Ascending aorta (tissue), 2 donors: ENCODE results near the gene RCOR2. TPM values are rescaled to one million over a fixed set of nuclear protein-coding genes. Genes with fewer than 3 reads are reported as not detected.

Experiments
- DNase-seq, 2 donors: peaks; one replicate each; pipeline ENCODE4 v3.0.0-alpha.2; 2019; ENCODE audit warnings: low spot score in 2 of 2
- H3K27ac ChIP-seq, 2 donors: fragments of 200-600 bp; sonication (generic); one replicate each; pipeline ENCODE4 v1.5.1; 2016 to 2017; ENCODE audit warnings: mild to moderate bottlenecking in 1 of 2
- H3K27me3 ChIP-seq: fragments of 200-600 bp; sonication (generic); one replicate; pipeline ENCODE4 v1.5.1; 2017
- H3K36me3 ChIP-seq, 2 donors: fragments of 200-600 bp; sonication (generic); one replicate each; pipeline ENCODE4 v1.5.1; 2016
- H3K4me1 ChIP-seq, 2 donors: fragments of 200-600 bp; sonication (generic); one replicate each; pipeline ENCODE4 v1.5.1; 2016 to 2017; ENCODE audit warnings: mild to moderate bottlenecking in 1 of 2
- H3K4me3 ChIP-seq, 2 donors: fragments of 200-600 bp; sonication (generic); one replicate each; pipeline ENCODE4 v1.5.1; 2016 to 2017; ENCODE audit warnings: mild to moderate bottlenecking in 1 of 2
- H3K9me3 ChIP-seq, 2 donors: fragments of 200-600 bp; sonication (generic); one replicate each; pipeline ENCODE4 v1.5.1; 2016
- CTCF ChIP-seq, 3 experiments: fragments of 200-600 bp in 2 of 3; fragments of 450-650 bp in 1 of 3; sonication (generic) in 2 of 3; IDR thresholded peaks; one replicate each; pipeline ENCODE4 v1.5.1; 2016 to 2019; ENCODE audit warnings: antibody characterized with exemption in 3 of 3, mild to moderate bottlenecking in 1 of 3, moderate library complexity in 1 of 3
- intact Hi-C: fragments of 100-400 bp; cut with DNase I; formaldehyde crosslinking; loops from one replicate; pipeline ENCODE4 v1.15.1; 2023
- total RNA-seq: library from RNA; depleted of rRNA; stranded (reverse); fragments of >200 nt; gene quantifications from one replicate; pipeline ENCODE4 v1.1.0, GENCODE V29; 2016

RCOR2 gene
- total RNA-seq, 1 donor from 2014 or later = not detected

GRCh38 chr11:63920126-63920938, 3.4 kb upstream of the RCOR2 start:
- peak overlapping the region; percentile 7 to 67 for H3K4me3 ChIP-seq
- peaks cover 23 to 41% of the 10 kb centered on the region in 2 donors for H3K4me1 ChIP-seq
- H3K27me3 ChIP-seq = no peaks in the 10 kb centered on the region
- peak overlapping the region; percentile 90 to 92 for H3K27ac ChIP-seq
- intact Hi-C loops = loop anchor here (1.0 kb wide), 1 partner anchor 82 kb away; no protein-coding TSS in a partner anchor
- TF ChIP-seq CTCF (IDR thresholded peaks at IDR 0.05) = no peak
- peak; percentile 51 to 86 for DNase-seq
- no peaks in the 10 kb centered on the region for H3K9me3 ChIP-seq
- no peaks in the 10 kb centered on the region for H3K36me3 ChIP-seq

GRCh38 chr11:63919267-63920125, 2.5 kb upstream of the RCOR2 start:
- DNase-seq = no peak
- Histone ChIP-seq H3K36me3 (no peaks in the 10 kb centered on the region), H3K9me3 (no peaks in the 10 kb centered on the region), H3K4me3 (peak overlapping the region; percentile 7 to 67), H3K27ac (peak overlapping the region; percentile 90 to 92), H3K4me1 (peaks cover 23 to 41% of the 10 kb centered on the region in 2 donors), H3K27me3 (no peaks in the 10 kb centered on the region)
- intact Hi-C loops = loop anchor here (1.0 to 2.0 kb wide), 2 partner anchors 47 to 81 kb away; no protein-coding TSS in a partner anchor
- TF ChIP-seq CTCF (IDR thresholded peaks at IDR 0.05) = no peak

GRCh38 chr11:63918507-63919191, 1.7 kb upstream of the RCOR2 start:
- TF ChIP-seq CTCF (IDR thresholded peaks at IDR 0.05) = no peak
- intact Hi-C loops = loop anchor here (1.0 to 2.0 kb wide), 2 partner anchors 20 to 46 kb away; no protein-coding TSS in a partner anchor
- no peak for DNase-seq
- Histone ChIP-seq H3K27ac (peak overlapping the region; percentile 90 to 92), H3K9me3 (no peaks in the 10 kb centered on the region), H3K36me3 (no peaks in the 10 kb centered on the region), H3K4me3 (peak overlapping the region; percentile 63 to 67), H3K4me1 (peaks cover 23 to 41% of the 10 kb centered on the region in 2 donors), H3K27me3 (no peaks in the 10 kb centered on the region)

GRCh38 chr11:63917692-63918506, 935 bp upstream of the RCOR2 start:
- Histone ChIP-seq H3K4me3 (peak overlapping the region; percentile 63 to 67), H3K27ac (peak overlapping the region; percentile 90 to 92), H3K4me1 (peaks cover 23 to 41% of the 10 kb centered on the region in 2 donors), H3K27me3 (no peaks in the 10 kb centered on the region), H3K36me3 (no peaks in the 10 kb centered on the region), H3K9me3 (no peaks in the 10 kb centered on the region)
- intact Hi-C loops = loop anchor here (1.0 to 2.0 kb wide), 3 partner anchors 20 to 45 kb away; no protein-coding TSS in a partner anchor
- no peak for TF ChIP-seq CTCF (IDR thresholded peaks at IDR 0.05)
- peak; percentile 50 to 86 for DNase-seq
